Measurements from ENCODE around the gene PM20D2.
A peak's percentile ranks its signal among the peaks of the same experiment; 100 is the strongest.

PM20D2 gene

DNA sequence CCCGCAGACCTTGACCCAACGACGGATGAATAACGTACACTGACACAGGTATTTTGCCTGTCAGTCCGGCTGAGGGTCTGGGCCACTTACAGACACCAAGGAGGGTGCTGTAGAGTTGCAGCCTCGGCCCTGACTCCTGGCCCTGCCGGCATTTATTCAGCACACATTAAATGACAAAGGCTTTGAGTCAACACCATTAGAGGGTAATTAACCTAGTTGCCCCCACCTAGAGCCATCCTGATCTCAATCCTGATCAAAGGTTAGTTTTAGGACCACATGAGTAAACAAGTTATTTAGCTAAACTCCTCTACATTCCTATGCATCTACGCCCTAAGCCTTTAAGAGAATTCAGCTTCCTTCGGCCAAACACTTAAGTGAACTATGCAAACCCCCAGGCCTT is 11.9 kb upstream of the PM20D2 start:
- in situ Hi-C loops (cut with MboI; ENCODE audit: low sequenced_read_pairs), result no loop called here
- Histone ChIP-seq H3K27me3 (ENCODE audit: low read depth) (no peaks in the 10 kb centered on the region), H3K4me1 (no peaks in the 10 kb centered on the region), H3K36me3 (replicated peaks) (no peaks in the 10 kb centered on the region), H3K9me3 (peaks cover under 1% of the 10 kb centered on the region; the same call in 1 of the 2 replicates), H3K4me3 (no peak overlapping the region)
- DNase-seq (ENCODE audit: low spot score in 2 of 2), result no peak

DNA sequence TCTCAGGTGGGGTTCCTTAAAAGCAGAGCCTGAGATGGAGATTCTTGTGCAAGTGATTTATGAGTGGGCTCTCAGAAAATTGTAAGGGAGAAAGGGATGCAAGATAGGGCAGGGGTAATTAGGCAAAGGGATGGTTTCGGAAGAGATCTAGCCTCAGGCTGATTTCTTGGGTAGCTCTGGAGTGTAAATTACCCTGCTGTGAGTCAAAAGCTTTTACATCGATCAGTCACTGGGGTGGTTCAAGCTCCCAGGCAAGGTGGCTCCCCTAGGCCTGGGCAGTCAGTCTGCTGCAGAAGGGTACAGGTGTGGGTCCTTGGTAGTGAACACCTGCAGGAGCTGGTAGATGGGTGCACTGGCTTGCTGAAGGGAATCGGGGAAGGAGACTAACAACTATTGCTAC is 11.1 kb upstream of the PM20D2 start:
- Histone ChIP-seq H3K36me3 (replicated peaks) (no peaks in the 10 kb centered on the region), H3K27me3 (ENCODE audit: low read depth) (no peaks in the 10 kb centered on the region), H3K9me3 (no peaks in the 10 kb centered on the region), H3K4me1 (no peaks in the 10 kb centered on the region), H3K4me3 (no peak overlapping the region)
- DNase-seq (ENCODE audit: low spot score in 2 of 2), result no peak
- in situ Hi-C loops (cut with MboI; ENCODE audit: low sequenced_read_pairs), result no loop called here

DNA sequence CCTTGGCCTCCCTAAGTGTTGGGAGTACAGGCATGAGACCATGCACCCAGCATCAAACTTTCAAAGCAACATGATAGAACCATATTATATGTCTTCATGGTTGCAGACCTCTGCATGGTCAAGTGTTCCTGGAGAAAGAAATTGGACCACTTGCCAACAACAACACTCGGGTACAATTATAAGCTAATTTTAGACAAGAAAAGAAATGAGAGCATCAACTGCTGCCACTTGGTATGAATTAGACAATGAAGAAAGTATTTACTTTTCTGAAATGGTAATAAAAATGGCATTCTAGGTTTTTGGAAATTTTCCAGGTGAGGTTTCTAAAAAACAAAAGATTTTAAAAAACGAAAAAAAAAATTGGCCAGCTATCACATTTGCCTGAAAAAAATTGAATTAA is 7.7 kb upstream of the PM20D2 start:
- H3K4me1 ChIP-seq, result no peaks in the 10 kb centered on the region
- no peak for DNase-seq (ENCODE audit: low spot score in 2 of 2)
- H3K36me3 ChIP-seq (replicated peaks), result no peaks in the 10 kb centered on the region
- H3K9me3 ChIP-seq, result no peaks in the 10 kb centered on the region
- no peak overlapping the region for H3K4me3 ChIP-seq
- H3K27me3 ChIP-seq (ENCODE audit: low read depth), result no peaks in the 10 kb centered on the region
- in situ Hi-C loops (cut with MboI; ENCODE audit: low sequenced_read_pairs), result no loop called here

DNA sequence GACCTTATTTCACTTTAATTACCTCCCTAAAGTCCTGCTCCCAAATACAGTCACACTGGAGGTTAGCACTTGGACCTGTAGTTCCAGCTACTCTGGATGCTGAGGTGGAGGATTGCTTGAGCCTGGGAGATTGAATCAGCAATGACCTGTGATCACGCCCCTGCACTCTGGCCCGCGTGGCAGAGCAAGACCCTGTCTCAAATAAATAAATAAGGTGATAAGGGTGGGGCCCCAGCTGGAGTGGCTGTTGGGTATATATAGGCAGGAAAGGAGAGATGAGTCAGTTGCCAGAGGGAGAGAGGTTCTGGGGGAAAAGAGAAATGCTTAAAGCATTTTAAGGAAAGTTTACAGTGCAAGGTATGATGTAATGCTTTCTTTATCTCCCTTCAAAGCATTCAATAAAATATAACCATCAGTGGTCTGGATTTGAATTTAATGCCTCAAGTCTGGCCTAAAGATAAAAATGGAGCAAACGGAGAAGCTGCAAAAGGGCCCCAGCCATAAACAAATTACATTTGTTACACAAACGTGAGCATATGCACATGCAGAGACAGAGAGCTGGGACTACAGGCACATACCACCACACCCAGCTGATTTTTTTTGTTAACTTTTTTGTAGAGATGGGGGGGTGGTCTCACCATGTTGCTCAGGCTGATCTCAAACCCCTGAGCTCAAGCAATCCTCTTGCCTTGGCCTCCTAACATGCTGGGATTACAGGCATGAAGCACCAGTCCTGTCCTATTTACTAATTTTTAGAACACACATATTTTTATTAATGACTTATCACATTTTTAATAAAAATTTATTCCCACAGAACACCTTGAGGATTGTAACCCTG is 6.1 kb upstream of the PM20D2 start:
- no peak for DNase-seq (ENCODE audit: low spot score in 2 of 2)
- in situ Hi-C loops (cut with MboI; ENCODE audit: low sequenced_read_pairs), result no loop called here

DNA sequence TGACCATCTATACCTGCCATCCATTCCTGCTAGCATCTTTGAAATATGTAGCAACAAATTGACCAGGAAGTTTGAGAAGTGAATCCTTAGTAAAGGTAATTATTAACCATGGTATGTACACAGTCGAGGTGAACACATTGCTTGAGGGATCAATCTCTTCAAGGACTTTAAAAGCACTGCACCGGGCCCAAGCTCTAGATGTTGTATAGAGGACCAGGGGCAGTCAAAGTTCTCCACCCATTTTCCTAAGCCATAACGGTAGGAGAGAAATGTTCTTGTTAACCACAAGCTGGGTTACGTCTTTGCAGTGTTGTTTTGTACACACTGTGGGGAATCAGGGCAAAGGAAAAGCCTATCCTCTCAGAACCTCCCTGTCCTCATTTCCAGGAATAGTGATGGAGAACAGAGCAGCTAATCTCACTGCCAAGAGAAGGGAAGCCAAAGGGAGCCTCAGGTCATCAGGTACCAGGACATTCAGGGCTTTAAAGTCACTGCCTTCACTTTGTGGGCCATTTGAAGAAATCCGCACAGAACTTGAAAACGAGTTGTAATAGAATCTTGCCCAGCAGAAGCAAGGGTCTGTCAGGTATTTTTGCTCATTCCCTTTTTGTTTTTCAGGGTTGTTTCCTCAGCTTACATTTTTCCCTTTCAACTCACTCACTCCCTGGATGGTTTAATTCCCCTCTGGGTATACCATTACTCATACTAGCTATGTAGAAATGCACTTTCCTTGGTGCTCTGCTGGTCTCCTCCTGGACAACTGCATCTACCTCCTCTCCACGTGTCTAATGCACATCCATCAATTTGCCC is 5.3 kb upstream of the PM20D2 start:
- H3K36me3 ChIP-seq (replicated peaks), result no peaks in the 10 kb centered on the region
- no peaks in the 10 kb centered on the region for H3K9me3 ChIP-seq
- H3K27me3 ChIP-seq (ENCODE audit: low read depth), result no peaks in the 10 kb centered on the region
- no peak for DNase-seq (ENCODE audit: low spot score in 2 of 2)
- no peak overlapping the region for H3K4me3 ChIP-seq
- H3K4me1 ChIP-seq, result peaks cover 13% of the 10 kb centered on the region
- in situ Hi-C loops (cut with MboI; ENCODE audit: low sequenced_read_pairs), result no loop called here

More for the DNA sequence above, 6.1 kb upstream of the PM20D2 start:
- Histone ChIP-seq H3K4me1 (peaks cover 7% of the 10 kb centered on the region), H3K4me3 (no peak overlapping the region), H3K9me3 (no peaks in the 10 kb centered on the region), H3K36me3 (replicated peaks) (no peaks in the 10 kb centered on the region), H3K27me3 (ENCODE audit: low read depth) (no peaks in the 10 kb centered on the region)

DNA sequence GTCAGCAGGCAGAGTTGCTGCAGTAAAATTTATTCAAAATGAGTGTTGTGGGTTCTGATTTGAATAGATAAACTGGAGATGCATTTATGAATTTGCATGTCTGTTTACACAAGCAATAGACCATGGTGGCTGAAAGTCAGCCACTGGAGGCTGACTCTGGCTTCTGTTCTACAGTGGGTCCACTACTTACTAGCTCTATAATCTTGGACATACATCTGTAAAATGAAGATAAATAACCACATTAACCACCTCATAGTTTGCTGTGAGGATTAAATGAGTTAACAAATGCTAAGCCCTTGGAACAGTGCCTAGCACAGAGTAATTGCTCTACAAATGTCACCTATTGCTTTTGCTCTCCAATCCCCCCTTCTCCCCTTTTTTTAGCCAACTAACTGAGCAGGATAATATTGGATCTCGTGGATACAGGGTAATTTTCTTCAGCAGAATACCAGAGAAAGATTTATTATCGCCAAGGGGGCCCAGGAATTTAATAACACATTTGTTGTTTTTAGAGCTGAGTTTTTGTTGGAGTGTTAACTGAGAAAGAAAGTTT is 1.4 kb upstream of the PM20D2 start:
- no peaks in the 10 kb centered on the region; the same call in 1 of the 2 replicates for H3K36me3 ChIP-seq (replicated peaks)
- DNase-seq (ENCODE audit: low spot score in 2 of 2), result peak; percentile 52 to 81
- H3K9me3 ChIP-seq, result no peaks in the 10 kb centered on the region
- H3K27me3 ChIP-seq (ENCODE audit: low read depth), result no peaks in the 10 kb centered on the region
- H3K4me3 ChIP-seq, result no peak overlapping the region
- in situ Hi-C loops (cut with MboI; ENCODE audit: low sequenced_read_pairs), result no loop called here
- H3K4me1 ChIP-seq, result peaks cover 27% of the 10 kb centered on the region

DNA sequence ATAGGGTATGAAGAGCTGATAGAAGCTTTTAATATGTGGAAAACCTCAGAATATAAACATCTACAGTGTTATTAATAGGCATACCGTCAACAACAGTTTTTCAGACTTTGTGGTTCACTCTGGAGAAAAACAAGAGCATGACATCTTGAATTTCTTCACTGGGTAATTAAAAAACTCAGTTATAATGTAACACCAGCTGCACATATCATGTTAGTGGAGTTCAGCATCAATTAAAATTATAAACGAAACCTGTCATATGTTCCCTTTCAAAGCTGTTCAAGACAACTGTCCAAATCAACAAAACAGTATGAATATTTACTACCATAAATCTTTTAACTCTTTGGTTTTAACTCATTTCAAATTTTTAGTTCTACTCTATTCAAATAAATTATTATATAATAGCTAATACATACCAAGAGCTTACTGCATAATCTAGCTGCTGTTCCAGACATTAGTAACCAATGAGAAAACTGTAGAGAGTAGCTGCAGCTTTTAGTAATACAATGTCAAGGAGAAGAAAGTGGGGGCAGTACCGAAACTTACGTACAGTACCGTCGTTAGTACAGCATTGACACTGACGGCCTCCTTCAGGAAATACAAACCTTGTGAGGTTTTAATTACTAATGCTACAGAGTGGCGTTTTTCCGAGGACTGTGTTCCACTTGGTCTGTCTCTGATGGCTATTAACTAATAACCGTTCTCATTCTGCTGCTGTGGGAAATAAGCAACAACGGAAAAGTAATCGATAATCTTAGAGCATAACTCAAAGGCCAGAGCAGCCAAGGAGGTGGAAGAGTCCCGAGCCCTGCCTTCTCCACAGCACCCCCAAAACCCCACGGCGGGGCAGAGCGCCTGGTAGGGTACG is 532 bp upstream of the PM20D2 start:
- in situ Hi-C loops (cut with MboI; ENCODE audit: low sequenced_read_pairs), result no loop called here
- H3K9me3 ChIP-seq, result no peaks in the 10 kb centered on the region
- peak; percentile 19 to 48 for DNase-seq (ENCODE audit: low spot score in 2 of 2)
- peak overlapping the region; percentile 43 for H3K4me3 ChIP-seq
- no peaks in the 10 kb centered on the region for H3K27me3 ChIP-seq (ENCODE audit: low read depth)
- H3K36me3 ChIP-seq (replicated peaks), result no peaks in the 10 kb centered on the region; the same call in 1 of the 2 replicates
- peaks cover 28% of the 10 kb centered on the region for H3K4me1 ChIP-seq

DNA sequence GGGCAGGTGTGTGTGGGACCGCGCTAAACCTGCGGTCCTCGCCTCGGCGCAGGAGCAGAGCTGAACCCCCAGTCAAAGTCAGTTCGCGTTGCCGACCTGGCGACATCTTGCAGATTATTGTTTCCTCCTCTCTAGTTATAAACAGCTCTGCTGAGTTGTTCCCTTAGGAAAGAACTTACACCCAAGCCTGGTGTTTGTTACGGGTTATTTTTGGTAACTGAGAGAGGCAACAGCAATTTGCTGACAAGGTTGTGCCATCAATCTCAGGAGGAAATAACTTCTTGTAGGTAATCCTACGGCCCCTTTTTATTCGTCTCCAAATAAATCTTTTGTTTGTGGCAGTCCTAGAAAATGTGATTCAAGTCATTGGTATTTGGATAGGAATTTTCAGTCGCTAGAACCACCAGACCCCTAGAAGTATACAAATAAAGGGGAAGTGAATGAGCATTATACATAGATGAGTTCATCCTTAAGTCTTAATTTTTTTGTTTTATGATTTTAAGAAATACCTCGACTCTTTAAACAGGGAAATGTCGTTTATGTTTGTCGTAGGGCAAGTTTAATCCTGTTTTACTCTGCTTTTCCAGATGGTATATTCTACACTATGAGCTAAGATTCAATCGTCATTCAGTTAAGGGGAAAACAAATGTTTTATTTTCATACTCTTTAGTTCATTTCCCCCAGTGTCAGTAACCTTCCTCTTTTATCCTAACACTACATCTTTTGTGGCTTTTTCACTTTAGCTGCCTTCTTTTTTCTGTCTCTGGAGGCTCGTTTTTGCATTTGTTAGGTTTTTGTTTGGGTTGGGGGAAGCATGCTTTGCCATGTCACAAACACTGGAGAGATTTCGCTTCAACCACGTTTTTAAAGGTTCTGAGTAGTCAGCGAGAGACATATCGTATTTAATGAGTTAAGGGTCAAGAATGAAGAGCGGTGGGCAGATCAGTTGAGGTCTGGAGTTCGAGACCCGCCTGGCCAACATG is 1.2 kb downstream of the PM20D2 start:
- Histone ChIP-seq H3K27me3 (ENCODE audit: low read depth) (no peaks in the 10 kb centered on the region), H3K4me3 (peak overlapping the region; percentile 43), H3K36me3 (replicated peaks) (no peaks in the 10 kb centered on the region; the same call in 1 of the 2 replicates), H3K4me1 (peaks cover 28% of the 10 kb centered on the region), H3K9me3 (no peaks in the 10 kb centered on the region)
- in situ Hi-C loops (cut with MboI; ENCODE audit: low sequenced_read_pairs), result no loop called here
- DNase-seq (ENCODE audit: low spot score in 2 of 2), result peak; percentile 42 to 47

DNA sequence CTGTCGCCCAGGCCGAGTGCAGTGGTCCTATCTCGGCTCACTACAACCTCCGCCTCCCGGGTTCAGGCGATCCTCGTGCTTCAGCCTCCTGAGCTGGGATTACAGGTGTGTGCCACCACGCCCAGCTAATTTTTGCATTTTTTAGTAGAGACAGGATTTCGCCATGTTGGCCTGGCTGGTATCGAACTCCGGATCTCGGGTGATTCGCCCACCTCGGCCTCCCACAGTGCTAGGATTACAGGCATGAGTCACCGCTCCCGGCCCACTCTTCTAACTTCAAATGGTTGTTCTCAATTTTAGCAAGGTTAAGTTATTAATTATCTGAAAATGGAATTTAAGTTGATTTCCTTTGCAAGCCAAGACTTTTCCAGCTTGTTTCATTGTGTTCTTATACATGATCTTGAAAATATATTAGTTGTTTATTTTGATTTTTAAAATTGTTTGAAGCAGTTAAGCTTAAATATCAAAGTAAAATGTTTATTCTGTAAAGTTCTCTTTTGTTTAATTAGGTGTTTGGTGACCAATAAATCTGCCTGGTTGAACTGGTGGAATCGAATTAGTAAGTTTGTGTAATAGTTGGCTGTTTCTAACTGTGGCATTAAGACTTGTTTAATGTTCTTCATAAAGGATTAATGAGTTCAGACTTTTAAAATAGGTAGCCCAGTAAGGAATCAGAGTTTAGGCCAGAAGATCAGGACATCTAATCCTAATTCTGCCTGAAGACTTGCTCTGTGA is 2.3 kb downstream of the PM20D2 start:
- in situ Hi-C loops (cut with MboI; ENCODE audit: low sequenced_read_pairs), result no loop called here
- Histone ChIP-seq H3K27me3 (ENCODE audit: low read depth) (no peaks in the 10 kb centered on the region), H3K4me3 (no peak overlapping the region), H3K4me1 (peaks cover 28% of the 10 kb centered on the region), H3K9me3 (no peaks in the 10 kb centered on the region), H3K36me3 (replicated peaks) (no peaks in the 10 kb centered on the region; the same call in 1 of the 2 replicates)
- DNase-seq (ENCODE audit: low spot score in 2 of 2), result peak in 1 of 2 experiments; percentile 32

DNA sequence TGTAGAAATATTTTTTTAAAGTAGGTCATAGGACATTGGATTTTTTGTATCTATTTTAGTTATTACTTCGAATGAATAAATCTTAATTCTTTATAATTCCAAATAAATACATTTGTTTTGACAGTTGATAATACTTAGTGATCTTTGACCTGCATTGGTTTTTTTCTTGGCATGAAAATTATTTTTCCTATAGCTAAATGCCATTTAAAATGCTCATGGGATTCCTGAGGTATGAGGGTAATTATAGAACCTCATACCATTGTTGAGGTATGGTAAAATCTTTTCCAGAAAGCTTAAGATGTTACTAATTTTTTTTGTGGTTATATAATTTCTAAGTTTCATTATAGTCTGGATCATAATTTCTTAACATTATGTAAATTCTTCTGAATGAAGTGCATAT is 8.3 kb downstream of the PM20D2 start:
- H3K4me3 ChIP-seq, result no peak overlapping the region
- in situ Hi-C loops (cut with MboI; ENCODE audit: low sequenced_read_pairs), result no loop called here
- no peaks in the 10 kb centered on the region for H3K27me3 ChIP-seq (ENCODE audit: low read depth)
- no peaks in the 10 kb centered on the region for H3K9me3 ChIP-seq
- peaks cover 4% of the 10 kb centered on the region for H3K4me1 ChIP-seq
- DNase-seq (ENCODE audit: low spot score in 2 of 2), result no peak
- peaks cover 10% of the 10 kb centered on the region; the same call in 1 of the 2 replicates for H3K36me3 ChIP-seq (replicated peaks)

DNA sequence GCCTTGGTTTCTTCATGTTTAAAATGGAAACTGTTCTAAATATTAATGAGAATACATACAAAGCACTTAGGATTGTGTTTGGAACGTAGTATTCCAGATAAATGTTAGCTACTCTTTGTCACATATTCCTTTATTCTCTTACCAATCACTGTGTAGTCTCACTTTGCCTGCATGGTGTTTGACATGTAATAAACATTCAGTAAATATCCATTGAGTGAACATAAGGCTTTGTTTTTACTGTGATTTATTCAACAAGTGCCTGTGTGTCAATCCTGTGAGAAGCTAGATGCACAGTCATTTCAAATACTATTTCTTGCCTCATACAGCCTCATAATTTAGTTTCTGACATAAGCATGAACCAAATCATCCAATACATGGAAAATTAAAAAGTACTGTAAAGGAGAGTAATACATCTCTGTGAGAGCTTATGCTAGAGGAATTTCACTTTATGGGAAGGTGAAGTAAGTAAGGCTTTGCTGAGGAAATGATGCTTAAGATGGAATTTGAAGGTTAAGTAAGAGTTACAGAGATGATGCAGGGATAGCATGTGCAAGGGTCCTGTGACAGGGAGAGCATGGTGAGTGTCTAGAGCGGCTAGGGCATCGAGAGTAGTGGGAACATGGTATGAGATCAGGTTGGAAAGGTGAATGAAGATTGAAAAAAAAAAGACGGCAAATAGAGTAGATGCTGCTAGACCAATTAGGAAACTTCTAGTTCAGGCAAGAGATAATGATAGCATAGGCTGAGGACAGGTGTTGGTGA is 14.7 kb downstream of the PM20D2 start:
- H3K4me1 ChIP-seq, result peaks cover 10% of the 10 kb centered on the region
- H3K9me3 ChIP-seq, result no peaks in the 10 kb centered on the region
- peaks cover 41% of the 10 kb centered on the region for H3K36me3 ChIP-seq (replicated peaks)
- no peaks in the 10 kb centered on the region for H3K27me3 ChIP-seq (ENCODE audit: low read depth)
- no peak overlapping the region for H3K4me3 ChIP-seq
- DNase-seq (ENCODE audit: low spot score in 2 of 2), result no peak
- in situ Hi-C loops (cut with MboI; ENCODE audit: low sequenced_read_pairs), result no loop called here

Data from HAP-1 (cell line).